Measurements from ENCODE around the gene TANGO6. TPM values are rescaled to one million over a fixed set of nuclear protein-coding genes. Genes with fewer than 3 reads are reported as not detected.
A peak's percentile ranks its signal among the peaks of the same experiment; 100 is the strongest.

Gene TANGO6
- total RNA-seq, 1 donor from 2014 or later, result 12.8 TPM

DNA sequence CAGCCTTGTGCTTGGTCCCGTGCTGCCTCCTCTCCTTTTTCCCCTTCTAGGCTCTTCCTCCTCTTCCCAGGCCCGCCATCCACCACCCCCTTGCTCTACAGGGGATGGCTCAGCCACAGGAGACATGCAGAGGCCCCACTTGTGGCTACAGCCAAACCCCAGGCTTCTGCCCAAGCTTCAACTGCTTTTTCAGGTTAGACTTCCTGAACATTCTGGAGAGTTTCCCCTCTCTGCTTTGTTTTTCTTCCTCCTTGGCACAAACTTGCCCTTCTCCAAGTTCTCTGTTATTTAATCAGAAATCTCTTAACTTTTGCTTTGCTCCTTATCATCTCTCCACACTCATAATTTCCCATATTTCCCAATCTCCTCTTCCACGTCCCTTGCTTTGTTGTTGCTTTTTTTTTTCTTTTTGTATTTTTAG is 243.8 kb downstream of the TANGO6 start:
- Mint-ChIP-seq H3K4me1 (peaks cover 22% of the 10 kb centered on the region), H3K36me3 (peaks cover 7% of the 10 kb centered on the region), H3K27me3 (ENCODE audit: insufficient read depth, low read depth) (peaks cover 4% of the 10 kb centered on the region), H3K27ac (no peak overlapping the region), H3K4me3 (no peak overlapping the region), H3K9me3 (no peaks in the 10 kb centered on the region)
- H3K4me1 ChIP-seq, result peaks cover 24% of the 10 kb centered on the region
- H3K27ac ChIP-seq, result no peak overlapping the region
- DNase-seq (ENCODE audit: low spot score), result no peak
- H3K4me3 ChIP-seq, result no peak overlapping the region
- H3K9ac ChIP-seq, result no peak overlapping the region
- no peaks in the 10 kb centered on the region for H3K27me3 ChIP-seq
- H3K36me3 ChIP-seq, result no peaks in the 10 kb centered on the region
- no peak overlapping the region for H2AFZ ChIP-seq (replicated peaks)
- H3K79me2 ChIP-seq (ENCODE audit: low read depth), result no peaks in the 10 kb centered on the region
- no peaks in the 10 kb centered on the region for H3K9me3 ChIP-seq (ENCODE audit: low read depth)
- H4K20me1 ChIP-seq (ENCODE audit: low read depth), result no peaks in the 10 kb centered on the region
- TF ChIP-seq, protein P1, sequence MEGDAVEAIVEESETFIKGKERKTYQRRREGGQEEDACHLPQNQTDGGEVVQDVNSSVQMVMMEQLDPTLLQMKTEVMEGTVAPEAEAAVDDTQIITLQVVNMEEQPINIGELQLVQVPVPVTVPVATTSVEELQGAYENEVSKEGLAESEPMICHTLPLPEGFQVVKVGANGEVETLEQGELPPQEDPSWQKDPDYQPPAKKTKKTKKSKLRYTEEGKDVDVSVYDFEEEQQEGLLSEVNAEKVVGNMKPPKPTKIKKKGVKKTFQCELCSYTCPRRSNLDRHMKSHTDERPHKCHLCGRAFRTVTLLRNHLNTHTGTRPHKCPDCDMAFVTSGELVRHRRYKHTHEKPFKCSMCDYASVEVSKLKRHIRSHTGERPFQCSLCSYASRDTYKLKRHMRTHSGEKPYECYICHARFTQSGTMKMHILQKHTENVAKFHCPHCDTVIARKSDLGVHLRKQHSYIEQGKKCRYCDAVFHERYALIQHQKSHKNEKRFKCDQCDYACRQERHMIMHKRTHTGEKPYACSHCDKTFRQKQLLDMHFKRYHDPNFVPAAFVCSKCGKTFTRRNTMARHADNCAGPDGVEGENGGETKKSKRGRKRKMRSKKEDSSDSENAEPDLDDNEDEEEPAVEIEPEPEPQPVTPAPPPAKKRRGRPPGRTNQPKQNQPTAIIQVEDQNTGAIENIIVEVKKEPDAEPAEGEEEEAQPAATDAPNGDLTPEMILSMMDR (IDR thresholded peaks at IDR 0.05), result no peak
- no peak for TF ChIP-seq EZH2phosphoT487 (IDR thresholded peaks at IDR 0.05)
- TF ChIP-seq EZH2 (IDR thresholded peaks at IDR 0.05), result no peak
- H3F3A ChIP-seq (ENCODE audit: low read depth), result peaks cover 19% of the 10 kb centered on the region
- no peak overlapping the region for H3K4me2 ChIP-seq

DNA sequence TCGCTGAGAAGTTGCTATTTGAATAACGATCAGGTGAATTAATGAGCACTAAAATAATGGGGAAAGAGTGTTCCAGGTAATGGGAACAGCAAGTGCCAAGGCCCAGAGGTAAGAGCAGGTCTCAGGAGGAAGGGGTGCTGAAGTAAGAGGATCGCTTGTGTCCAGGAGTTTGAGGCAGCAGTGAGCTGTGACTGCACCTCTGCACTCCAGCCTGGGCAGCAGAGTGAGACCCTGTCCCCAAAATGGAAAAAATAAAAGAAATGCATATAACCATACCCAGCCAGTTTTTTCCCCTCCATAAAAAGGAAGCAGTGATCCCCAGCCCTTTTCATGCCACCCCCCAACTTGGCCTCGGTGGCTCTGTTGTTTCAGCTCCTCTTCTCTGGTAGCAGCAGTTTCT is 245.4 kb downstream of the TANGO6 start:
- Histone ChIP-seq H3K9me3 (ENCODE audit: low read depth) (no peaks in the 10 kb centered on the region), H3K79me2 (ENCODE audit: low read depth) (no peaks in the 10 kb centered on the region), H3K9ac (no peak overlapping the region), H3K27ac (no peak overlapping the region), H4K20me1 (ENCODE audit: low read depth) (no peaks in the 10 kb centered on the region), H3K4me3 (no peak overlapping the region), H3K4me1 (peaks cover 20% of the 10 kb centered on the region), H2AFZ (replicated peaks) (peak overlapping the region; percentile 89), H3F3A (ENCODE audit: low read depth) (peaks cover 17% of the 10 kb centered on the region), H3K36me3 (no peaks in the 10 kb centered on the region), H3K27me3 (no peaks in the 10 kb centered on the region), H3K4me2 (peak overlapping the region; percentile 54)
- Mint-ChIP-seq H3K9me3 (no peaks in the 10 kb centered on the region), H3K4me3 (no peak overlapping the region), H3K27ac (no peak overlapping the region), H3K4me1 (peaks cover 22% of the 10 kb centered on the region), H3K36me3 (peaks cover 6% of the 10 kb centered on the region), H3K27me3 (ENCODE audit: insufficient read depth, low read depth) (peaks cover 4% of the 10 kb centered on the region)
- no peak for DNase-seq (ENCODE audit: low spot score)
- TF ChIP-seq, protein P1 (IDR thresholded peaks at IDR 0.05), result no peak
- no peak for TF ChIP-seq EZH2phosphoT487 (IDR thresholded peaks at IDR 0.05)
- no peak for TF ChIP-seq EZH2 (IDR thresholded peaks at IDR 0.05)

DNA sequence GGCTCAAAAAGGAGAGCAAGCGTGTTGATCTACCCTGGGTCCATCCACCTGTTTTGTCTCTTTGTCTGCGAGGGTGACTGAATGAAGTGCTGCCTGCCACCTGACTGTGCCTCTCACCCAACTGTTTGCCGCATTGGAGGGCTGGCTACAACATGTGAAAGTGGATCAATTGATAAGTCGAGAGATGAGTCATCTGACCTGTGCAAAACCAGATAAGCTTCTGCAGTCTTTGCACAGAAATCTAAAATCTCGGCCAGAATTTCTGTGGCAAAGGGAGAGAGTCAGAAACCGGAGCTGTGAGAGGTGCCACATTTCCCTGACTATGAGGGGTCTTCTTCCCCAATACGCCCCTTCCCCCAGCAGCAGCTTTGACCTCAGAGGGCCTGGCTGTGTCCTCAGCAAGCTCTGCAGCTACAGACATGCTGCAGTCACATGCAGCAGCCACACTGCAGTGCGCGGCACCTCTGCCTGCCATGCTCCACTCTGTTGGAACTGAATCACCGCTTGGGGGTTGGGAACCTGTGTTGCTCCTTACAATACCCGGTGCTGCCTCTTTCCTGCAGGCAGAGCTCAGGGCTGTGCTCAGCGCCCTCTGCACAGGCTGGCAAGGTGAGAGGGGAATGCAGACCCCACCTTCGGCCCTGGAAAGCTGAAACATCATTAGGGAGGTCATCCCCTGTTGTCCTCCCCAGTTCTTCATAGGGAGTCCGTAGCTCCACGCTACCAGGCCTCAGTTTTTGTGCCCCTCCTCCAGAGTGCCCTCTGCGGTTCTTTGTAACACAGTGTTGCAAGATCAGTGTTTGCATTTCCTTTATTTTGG is 246.0 kb downstream of the TANGO6 start:
- Mint-ChIP-seq H3K4me3 (no peak overlapping the region), H3K9me3 (no peaks in the 10 kb centered on the region), H3K36me3 (peaks cover 4% of the 10 kb centered on the region), H3K27me3 (ENCODE audit: insufficient read depth, low read depth) (peaks cover 4% of the 10 kb centered on the region), H3K4me1 (peaks cover 18% of the 10 kb centered on the region), H3K27ac (peak overlapping the region; percentile 81)
- Histone ChIP-seq H3K4me3 (no peak overlapping the region), H3F3A (ENCODE audit: low read depth) (peaks cover 11% of the 10 kb centered on the region), H3K9me3 (ENCODE audit: low read depth) (no peaks in the 10 kb centered on the region), H3K4me2 (peak overlapping the region; percentile 54), H3K36me3 (no peaks in the 10 kb centered on the region), H3K27ac (no peak overlapping the region), H2AFZ (replicated peaks) (peak overlapping the region; percentile 89), H3K4me1 (peaks cover 13% of the 10 kb centered on the region), H3K27me3 (no peaks in the 10 kb centered on the region), H3K9ac (no peak overlapping the region), H4K20me1 (ENCODE audit: low read depth) (no peaks in the 10 kb centered on the region), H3K79me2 (ENCODE audit: low read depth) (no peaks in the 10 kb centered on the region)
- DNase-seq (ENCODE audit: low spot score), result peak; percentile 59
- TF ChIP-seq, protein P1 (IDR thresholded peaks at IDR 0.05), result no peak
- TF ChIP-seq EZH2 (IDR thresholded peaks at IDR 0.05), result no peak
- TF ChIP-seq EZH2phosphoT487 (IDR thresholded peaks at IDR 0.05), result no peak
